DOHH2 (cell line): ENCODE results near the gene LPAR5.

ENCODE experiments used
- CTCF ChIP-seq: fragments of 200-600 bp; sonication (generic); IDR thresholded peaks from one replicate; pipeline ENCODE4 v1.5.1; 2014; ENCODE audit warnings: antibody characterized with exemption, mild to moderate bottlenecking, low read depth, low read length; ENCODE audit not compliant: poor library complexity, severe bottlenecking
- EZH2phosphoT487 ChIP-seq: fragments of 200-600 bp; sonication (generic); IDR thresholded peaks from 2 replicates; pipeline ENCODE4 v1.6.1; 2017; ENCODE audit warnings: borderline replicate concordance, mild to moderate bottlenecking, antibody characterized with exemption, low read length, moderate library complexity, mixed read lengths

- TF ChIP-seq CTCF: no peak
- no peak for TF ChIP-seq EZH2phosphoT487
These were observed 66.0 kb downstream of the LPAR5 start for GRCh38 chr12:6569786-6570185.
